ENCODE measurements around the gene CFAP77.
A peak's percentile ranks its signal among the peaks of the same experiment; 100 is the strongest.
"Not testable (repeated sequence)": the region's sequence is repeated elsewhere in the genome, so short reads cannot be mapped to it uniquely, and the experiment has no call there.

Gene CFAP77

DNA sequence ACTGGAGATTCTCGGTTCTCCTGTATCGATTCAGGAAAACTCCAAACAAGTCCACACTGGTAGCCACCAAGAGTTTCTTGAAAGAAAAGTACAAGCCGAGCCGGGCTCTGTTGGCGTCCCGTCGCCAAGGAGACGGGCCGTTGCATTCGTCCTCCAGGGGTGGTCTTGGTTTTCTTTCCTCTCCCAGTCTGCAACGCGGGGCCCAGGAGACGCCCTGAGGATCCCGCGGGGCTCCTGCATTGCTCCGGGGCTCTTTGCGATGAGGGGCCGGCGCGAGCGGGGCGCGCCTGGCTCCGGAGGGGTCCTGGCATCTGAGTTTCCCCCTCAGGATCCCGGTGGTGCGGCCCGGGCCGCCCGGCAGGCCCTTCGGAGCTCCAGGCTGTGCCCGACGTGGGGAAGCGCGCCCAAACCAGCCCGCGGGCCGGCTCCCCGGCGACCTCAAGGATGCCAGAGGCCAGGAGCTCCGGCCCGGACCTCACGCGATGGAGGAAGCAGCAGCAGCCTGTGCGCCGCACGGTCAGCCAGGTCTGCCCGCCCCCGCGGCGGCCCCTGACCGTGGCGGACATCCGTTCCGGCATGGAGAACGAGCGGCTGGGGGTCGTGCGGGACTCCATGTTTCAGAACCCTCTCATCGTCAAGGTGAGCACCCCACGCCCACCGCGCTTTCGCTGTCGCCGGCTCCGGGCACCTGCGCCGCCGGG is at the start of gene CFAP77:
Gene CFAP77 (plus strand): TSS at position 384 of the 701 bp plus-strand sequence. CDS start 61 bp downstream, at position 445.
- H3K9me3 ChIP-seq (ENCODE audit: control insufficient read depth, insufficient read depth, low read length): no peaks in the 10 kb centered on the region
- peak within 1 kb of the TSS; percentile 82 for H3K9ac ChIP-seq (ENCODE audit: low read depth, low read length)
- H3K4me3 ChIP-seq (ENCODE audit: low read depth, low read length): peak within 1 kb of the TSS; percentile 71
- H3K36me3 ChIP-seq (ENCODE audit: control insufficient read depth, insufficient read depth, low read length): no peaks in the 10 kb centered on the region
- peaks cover 26% of the 10 kb centered on the region for H3K27me3 ChIP-seq (ENCODE audit: control insufficient read depth, insufficient read depth, low read length)
- peaks cover 19% of the 10 kb centered on the region for H3K4me1 ChIP-seq (ENCODE audit: control insufficient read depth, insufficient read depth, low read length)

DNA sequence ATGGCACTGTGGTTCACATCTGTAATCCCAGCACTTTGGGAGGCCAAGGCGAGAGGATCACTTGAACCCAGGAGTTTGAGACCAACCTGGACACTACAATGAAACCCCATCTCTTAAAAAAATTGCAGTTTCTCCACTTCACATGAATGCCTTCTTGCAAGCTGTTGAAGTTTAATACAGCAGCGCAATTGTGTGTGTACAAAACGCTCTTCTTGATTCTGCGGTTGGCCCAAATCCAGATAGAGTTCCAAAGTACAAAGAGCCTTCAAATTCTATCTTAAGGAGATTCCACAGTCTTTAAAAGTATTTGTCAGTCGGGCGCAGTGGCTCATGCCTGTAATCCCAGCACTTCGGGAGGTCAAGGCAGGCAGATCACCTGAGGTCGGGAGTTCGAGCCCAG is 45.9 kb upstream of the CFAP77 start:
- no peaks in the 10 kb centered on the region for H3K4me1 ChIP-seq (ENCODE audit: control insufficient read depth, insufficient read depth, low read length)
- no peak overlapping the region for H3K9ac ChIP-seq (ENCODE audit: low read depth, low read length)
- H3K27me3 ChIP-seq (ENCODE audit: control insufficient read depth, insufficient read depth, low read length): no peaks in the 10 kb centered on the region
- H3K9me3 ChIP-seq (ENCODE audit: control insufficient read depth, insufficient read depth, low read length): no peaks in the 10 kb centered on the region
- no peak overlapping the region for H3K4me3 ChIP-seq (ENCODE audit: low read depth, low read length)
- H3K36me3 ChIP-seq (ENCODE audit: control insufficient read depth, insufficient read depth, low read length): no peaks in the 10 kb centered on the region

DNA sequence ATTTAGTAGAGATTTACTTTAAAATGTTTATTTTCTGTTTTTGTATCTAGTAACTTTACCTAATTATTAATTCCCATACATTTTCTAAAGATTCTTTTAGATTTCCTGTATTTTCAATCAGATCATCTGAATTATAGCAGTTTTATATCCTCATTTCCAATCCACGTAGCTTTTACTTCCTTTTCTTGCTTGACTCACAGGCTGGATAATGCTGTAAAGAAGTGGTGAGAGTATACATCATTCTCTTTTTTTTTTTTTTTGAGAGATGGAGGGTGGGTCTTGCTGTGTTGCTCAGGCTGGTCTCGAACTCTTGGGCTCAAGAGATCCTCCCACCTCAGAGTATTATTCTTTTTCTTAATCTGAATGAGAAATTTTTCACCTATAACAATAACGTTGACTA is 44.0 kb upstream of the CFAP77 start:
- Histone ChIP-seq H3K4me3 (ENCODE audit: low read depth, low read length) (no peak overlapping the region), H3K36me3 (ENCODE audit: control insufficient read depth, insufficient read depth, low read length) (no peaks in the 10 kb centered on the region), H3K9ac (ENCODE audit: low read depth, low read length) (no peak overlapping the region), H3K27me3 (ENCODE audit: control insufficient read depth, insufficient read depth, low read length) (no peaks in the 10 kb centered on the region), H3K4me1 (ENCODE audit: control insufficient read depth, insufficient read depth, low read length) (no peaks in the 10 kb centered on the region), H3K9me3 (ENCODE audit: control insufficient read depth, insufficient read depth, low read length) (no peaks in the 10 kb centered on the region)

- H3K36me3 ChIP-seq (ENCODE audit: control insufficient read depth, insufficient read depth, low read length): no peaks in the 10 kb centered on the region
- no peaks in the 10 kb centered on the region for H3K27me3 ChIP-seq (ENCODE audit: control insufficient read depth, insufficient read depth, low read length)
- no peaks in the 10 kb centered on the region for H3K4me1 ChIP-seq (ENCODE audit: control insufficient read depth, insufficient read depth, low read length)
- H3K4me3 ChIP-seq (ENCODE audit: low read depth, low read length): no peak overlapping the region
- H3K9ac ChIP-seq (ENCODE audit: low read depth, low read length): no peak overlapping the region
- H3K9me3 ChIP-seq (ENCODE audit: control insufficient read depth, insufficient read depth, low read length): no peaks in the 10 kb centered on the region
Measured at GRCh38 chr9:132366481-132366880, 43.5 kb upstream of the CFAP77 start.

- no peak overlapping the region for H3K9ac ChIP-seq (ENCODE audit: low read depth, low read length)
- no peaks in the 10 kb centered on the region for H3K4me1 ChIP-seq (ENCODE audit: control insufficient read depth, insufficient read depth, low read length)
- H3K27me3 ChIP-seq (ENCODE audit: control insufficient read depth, insufficient read depth, low read length): no peaks in the 10 kb centered on the region
- no peak overlapping the region for H3K4me3 ChIP-seq (ENCODE audit: low read depth, low read length)
- no peaks in the 10 kb centered on the region for H3K36me3 ChIP-seq (ENCODE audit: control insufficient read depth, insufficient read depth, low read length)
- no peaks in the 10 kb centered on the region for H3K9me3 ChIP-seq (ENCODE audit: control insufficient read depth, insufficient read depth, low read length)
Measured at GRCh38 chr9:132367613-132368313, 42.2 kb upstream of the CFAP77 start.

- Histone ChIP-seq H3K4me3 (ENCODE audit: low read depth, low read length) (no peak overlapping the region), H3K9me3 (ENCODE audit: control insufficient read depth, insufficient read depth, low read length) (no peaks in the 10 kb centered on the region), H3K9ac (ENCODE audit: low read depth, low read length) (no peak overlapping the region), H3K27me3 (ENCODE audit: control insufficient read depth, insufficient read depth, low read length) (no peaks in the 10 kb centered on the region), H3K4me1 (ENCODE audit: control insufficient read depth, insufficient read depth, low read length) (no peaks in the 10 kb centered on the region), H3K36me3 (ENCODE audit: control insufficient read depth, insufficient read depth, low read length) (no peaks in the 10 kb centered on the region)
Measured at GRCh38 chr9:132369421-132369820, 40.6 kb upstream of the CFAP77 start.

GRCh38 chr9:132370592-132370991 is 39.4 kb upstream of the CFAP77 start:
- Histone ChIP-seq H3K9me3 (ENCODE audit: control insufficient read depth, insufficient read depth, low read length) (no peaks in the 10 kb centered on the region), H3K27me3 (ENCODE audit: control insufficient read depth, insufficient read depth, low read length) (no peaks in the 10 kb centered on the region), H3K4me3 (ENCODE audit: low read depth, low read length) (no peak overlapping the region), H3K9ac (ENCODE audit: low read depth, low read length) (no peak overlapping the region), H3K36me3 (ENCODE audit: control insufficient read depth, insufficient read depth, low read length) (no peaks in the 10 kb centered on the region), H3K4me1 (ENCODE audit: control insufficient read depth, insufficient read depth, low read length) (no peaks in the 10 kb centered on the region)

DNA sequence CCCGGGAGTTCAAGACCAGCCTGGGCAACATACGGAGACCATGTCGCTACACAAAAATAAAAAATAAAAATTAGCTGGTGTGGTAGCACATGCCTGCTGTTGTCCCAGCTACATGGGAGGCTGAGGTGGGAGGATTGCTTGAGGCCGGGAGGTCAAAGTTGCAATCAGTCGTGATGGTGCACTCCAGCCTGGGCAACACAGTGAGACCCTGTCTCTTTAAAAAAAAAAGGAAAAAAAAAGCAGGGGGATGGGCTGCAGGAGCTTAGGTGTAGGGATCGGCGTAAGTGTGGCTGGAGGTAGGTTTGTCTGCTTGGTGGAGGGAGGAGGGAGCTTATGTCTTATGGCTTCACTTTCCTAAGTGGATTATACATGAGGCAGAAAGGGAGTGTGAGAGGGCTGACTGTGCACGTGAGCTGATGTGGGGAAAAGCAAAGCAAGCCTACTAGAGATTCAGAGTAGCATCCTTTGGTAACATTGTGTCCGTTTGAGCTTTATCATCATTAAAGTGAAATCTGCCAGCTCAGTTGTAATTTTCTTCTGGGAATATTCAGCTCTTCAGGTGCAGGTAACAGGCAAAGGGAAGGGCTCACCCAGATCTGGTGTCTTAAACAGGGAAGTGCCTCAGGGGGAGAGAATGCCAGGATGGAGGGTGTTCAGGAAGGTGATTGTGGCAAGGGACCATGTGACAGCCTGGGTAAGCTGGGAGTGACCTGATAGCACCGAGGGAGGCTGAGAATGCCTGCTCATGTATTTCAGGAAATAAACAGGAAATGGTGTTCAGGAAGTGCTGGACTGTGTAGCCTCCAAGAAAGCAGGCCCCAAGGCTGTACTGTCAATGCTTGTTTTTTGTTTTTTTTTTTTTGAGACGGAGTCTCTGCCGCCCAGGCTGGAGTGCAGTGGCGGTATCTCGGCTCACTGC is 37.6 kb upstream of the CFAP77 start:
- no peaks in the 10 kb centered on the region for H3K4me1 ChIP-seq (ENCODE audit: control insufficient read depth, insufficient read depth, low read length)
- H3K9ac ChIP-seq (ENCODE audit: low read depth, low read length): no peak overlapping the region

DNA sequence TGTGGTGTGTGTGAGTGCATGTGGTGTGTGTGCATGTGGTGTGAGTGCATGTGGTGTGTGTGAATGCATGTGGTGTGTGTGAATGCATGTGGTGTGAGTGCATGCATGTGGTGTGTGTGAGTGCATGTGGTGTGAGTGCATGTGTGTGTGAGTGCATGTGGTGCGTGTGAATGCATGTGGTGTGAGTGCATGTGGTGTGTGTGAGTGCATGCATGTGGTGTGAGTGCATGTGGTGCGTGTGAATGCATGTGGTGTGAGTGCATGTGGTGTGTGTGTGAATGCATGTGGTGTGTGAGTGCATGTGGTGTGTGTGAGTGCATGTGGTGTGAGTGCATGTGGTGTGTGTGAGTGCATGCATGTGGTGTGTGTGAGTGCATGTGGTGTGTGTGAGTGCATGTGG is 32.2 kb upstream of the CFAP77 start:
- not testable (repeated sequence) for H3K27me3 ChIP-seq (ENCODE audit: control insufficient read depth, insufficient read depth, low read length); H3K4me1 ChIP-seq (ENCODE audit: control insufficient read depth, insufficient read depth, low read length); H3K9ac ChIP-seq (ENCODE audit: low read depth, low read length); H3K9me3 ChIP-seq (ENCODE audit: control insufficient read depth, insufficient read depth, low read length); H3K4me3 ChIP-seq (ENCODE audit: low read depth, low read length)
- peaks cover 33% of the 10 kb centered on the region for H3K36me3 ChIP-seq (ENCODE audit: control insufficient read depth, insufficient read depth, low read length)

More for the DNA sequence above, 37.6 kb upstream of the CFAP77 start:
- peaks cover 15% of the 10 kb centered on the region for H3K36me3 ChIP-seq (ENCODE audit: control insufficient read depth, insufficient read depth, low read length)
- no peaks in the 10 kb centered on the region for H3K9me3 ChIP-seq (ENCODE audit: control insufficient read depth, insufficient read depth, low read length)
- H3K27me3 ChIP-seq (ENCODE audit: control insufficient read depth, insufficient read depth, low read length): no peaks in the 10 kb centered on the region
- no peak overlapping the region for H3K4me3 ChIP-seq (ENCODE audit: low read depth, low read length)

DNA sequence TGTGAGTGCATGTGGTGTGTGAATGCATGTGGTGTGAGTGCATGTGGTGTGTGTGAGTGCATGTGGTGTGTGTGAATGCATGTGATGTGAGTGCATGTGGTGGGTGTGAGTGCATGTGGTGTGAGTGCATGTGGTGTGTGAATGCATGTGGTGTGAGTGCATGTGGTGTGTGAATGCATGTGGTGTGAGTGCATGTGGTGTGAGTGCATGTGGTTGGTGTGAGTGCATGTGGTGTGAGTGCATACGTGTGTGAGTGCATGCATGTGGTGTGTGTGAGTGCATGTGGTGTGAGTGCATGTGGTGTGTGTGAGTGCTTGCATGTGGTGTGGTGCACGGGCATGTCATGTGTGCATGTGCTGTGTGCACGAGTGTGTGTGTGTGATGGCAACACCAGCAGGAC is 31.6 kb upstream of the CFAP77 start:
- H3K36me3 ChIP-seq (ENCODE audit: control insufficient read depth, insufficient read depth, low read length): peaks cover 33% of the 10 kb centered on the region
- H3K4me1 ChIP-seq (ENCODE audit: control insufficient read depth, insufficient read depth, low read length); H3K9me3 ChIP-seq (ENCODE audit: control insufficient read depth, insufficient read depth, low read length); H3K9ac ChIP-seq (ENCODE audit: low read depth, low read length); H3K4me3 ChIP-seq (ENCODE audit: low read depth, low read length); H3K27me3 ChIP-seq (ENCODE audit: control insufficient read depth, insufficient read depth, low read length): not testable (repeated sequence)

- Histone ChIP-seq H3K9me3 (ENCODE audit: control insufficient read depth, insufficient read depth, low read length) (no peaks in the 10 kb centered on the region), H3K4me3 (ENCODE audit: low read depth, low read length) (no peak overlapping the region), H3K9ac (ENCODE audit: low read depth, low read length) (no peak overlapping the region), H3K4me1 (ENCODE audit: control insufficient read depth, insufficient read depth, low read length) (no peaks in the 10 kb centered on the region), H3K36me3 (ENCODE audit: control insufficient read depth, insufficient read depth, low read length) (peaks cover 41% of the 10 kb centered on the region), H3K27me3 (ENCODE audit: control insufficient read depth, insufficient read depth, low read length) (no peaks in the 10 kb centered on the region)
Measured at GRCh38 chr9:132381966-132382541, 28.0 kb upstream of the CFAP77 start.
